ENCODE results near the gene FAF2. TPM values are rescaled to one million over a fixed set of nuclear protein-coding genes. Genes with fewer than 3 reads are reported as not detected.

The FAF2 gene
- total RNA-seq, 1 experiment from 2014 or later = 59.7 TPM

- peaks cover 99% of the 10 kb centered on the region for H3K79me2 ChIP-seq (ENCODE audit: low read depth)
- H3K4me1 ChIP-seq (replicated peaks; ENCODE audit: insufficient read depth) = 0 out of 2 replicates have a peak, but pooled peaks cover 4% of the 10 kb centered on the region
- intact Hi-C loops (cut with micrococcal nuclease; ENCODE audit: unreplicated experiment) = no loop called here
- H3K36me3 ChIP-seq (ENCODE audit: low read depth) = peaks cover 10% of the 10 kb centered on the region; the same call in 1 of the 2 replicates
- peaks cover 19% of the 10 kb centered on the region; the same call in 1 of the 2 replicates for H3F3A ChIP-seq (ENCODE audit: insufficient read depth, low read depth)
- TF ChIP-seq CTCF (conservative IDR thresholded peaks at IDR 0.05) (no peak), EZH2 (IDR thresholded peaks at IDR 0.05; ENCODE audit: low read depth) (no peak)
- H3K27me3 ChIP-seq (ENCODE audit: insufficient read depth, low read depth) = no peaks in the 10 kb centered on the region
- ChIA-PET POLR2A (ENCODE audit: unreplicated experiment) (no interaction called here), CTCF (no interaction called here)
- no TSS peak for BruUV-seq (replicated peaks)
- no peak overlapping the region for H3K27ac ChIP-seq
- no peak overlapping the region for H2AFZ ChIP-seq
- no peaks in the 10 kb centered on the region for H3K9me2 ChIP-seq (ENCODE audit: insufficient read depth)
- no peak overlapping the region for H3K4me3 ChIP-seq
- no peak for DNase-seq
- no peak overlapping the region for H3K4me2 ChIP-seq
- no peaks in the 10 kb centered on the region for H3K9me3 ChIP-seq (ENCODE audit: insufficient read depth, low read depth)
- peaks cover 87% of the 10 kb centered on the region for H4K20me1 ChIP-seq (ENCODE audit: insufficient read depth)
Measured at GRCh38 chr5:176458904-176459561, 10.8 kb downstream of the FAF2 start.

GRCh38 chr5:176461349-176461748 is 13.2 kb downstream of the FAF2 start:
- H3K4me1 ChIP-seq (replicated peaks; ENCODE audit: insufficient read depth) = peaks cover 13% of the 10 kb centered on the region
- no peak for DNase-seq
- ChIA-PET POLR2A (ENCODE audit: unreplicated experiment) (interaction anchor here (0.7 kb wide), 4 partner anchors 15 to 1036 kb away, joined by 3 to 13 read pairs (median 6); no protein-coding TSS in a partner anchor), CTCF (no interaction called here)
- H3F3A ChIP-seq (ENCODE audit: insufficient read depth, low read depth) = peaks cover 33% of the 10 kb centered on the region
- peaks cover 98% of the 10 kb centered on the region for H3K79me2 ChIP-seq (ENCODE audit: low read depth)
- no peaks in the 10 kb centered on the region for H3K9me3 ChIP-seq (ENCODE audit: insufficient read depth, low read depth)
- H3K4me3 ChIP-seq = no peak overlapping the region
- BruUV-seq (replicated peaks) = no TSS peak
- no peak overlapping the region for H2AFZ ChIP-seq
- H3K4me2 ChIP-seq = no peak overlapping the region
- peaks cover 85% of the 10 kb centered on the region for H4K20me1 ChIP-seq (ENCODE audit: insufficient read depth)
- TF ChIP-seq CTCF (conservative IDR thresholded peaks at IDR 0.05) = no peak
- TF ChIP-seq EZH2 (IDR thresholded peaks at IDR 0.05; ENCODE audit: low read depth) = no peak
- intact Hi-C loops (cut with micrococcal nuclease; ENCODE audit: unreplicated experiment) = no loop called here
- H3K27me3 ChIP-seq (ENCODE audit: insufficient read depth, low read depth) = no peaks in the 10 kb centered on the region
- H3K9me2 ChIP-seq (ENCODE audit: insufficient read depth) = no peaks in the 10 kb centered on the region
- peaks cover 3% of the 10 kb centered on the region; the same call in 1 of the 2 replicates for H3K36me3 ChIP-seq (ENCODE audit: low read depth)
- 0 out of 2 replicates have a peak overlapping the region, but pooled peaks have one; percentile 19 for H3K27ac ChIP-seq

- TF ChIP-seq EZH2 (IDR thresholded peaks at IDR 0.05; ENCODE audit: low read depth) (no peak), CTCF (conservative IDR thresholded peaks at IDR 0.05) (no peak)
- no peaks in the 10 kb centered on the region for H3K9me2 ChIP-seq (ENCODE audit: insufficient read depth)
- peaks cover 84% of the 10 kb centered on the region for H4K20me1 ChIP-seq (ENCODE audit: insufficient read depth)
- peaks cover 98% of the 10 kb centered on the region for H3K79me2 ChIP-seq (ENCODE audit: low read depth)
- BruUV-seq (replicated peaks) = no TSS peak
- H3K36me3 ChIP-seq (ENCODE audit: low read depth) = no peaks in the 10 kb centered on the region; the same call in 1 of the 2 replicates
- no peak for DNase-seq
- no peaks in the 10 kb centered on the region for H3K27me3 ChIP-seq (ENCODE audit: insufficient read depth, low read depth)
- H3K4me3 ChIP-seq = no peak overlapping the region
- ChIA-PET POLR2A (ENCODE audit: unreplicated experiment) (interaction anchor here (0.6 kb wide), 2 partner anchors 73 to 938 kb away, joined by 4 to 11 read pairs; no protein-coding TSS in a partner anchor), CTCF (interaction anchor here (0.7 kb wide), 1 partner anchor 103 kb away, joined by 11 read pairs; no protein-coding TSS in a partner anchor)
- H3F3A ChIP-seq (ENCODE audit: insufficient read depth, low read depth) = peaks cover 42% of the 10 kb centered on the region
- no peak overlapping the region for H3K4me2 ChIP-seq
- H3K9me3 ChIP-seq (ENCODE audit: insufficient read depth, low read depth) = no peaks in the 10 kb centered on the region
- H3K4me1 ChIP-seq (replicated peaks; ENCODE audit: insufficient read depth) = peaks cover 13% of the 10 kb centered on the region
- H2AFZ ChIP-seq = no peak overlapping the region
- intact Hi-C loops (cut with micrococcal nuclease; ENCODE audit: unreplicated experiment) = no loop called here
- no peak overlapping the region for H3K27ac ChIP-seq
Measured at GRCh38 chr5:176463113-176463764, 15.1 kb downstream of the FAF2 start.
